Fibroblast of villous mesenchyme (primary cell): ENCODE results near the gene RXRB. TPM values are rescaled to one million over a fixed set of nuclear protein-coding genes. Genes with fewer than 3 reads are reported as not detected.

Experiments used
- DNase-seq: peaks from one replicate; pipeline ENCODE4 v3.0.0-alpha.2; 2010; ENCODE audit warnings: low read depth
- H3K4me3 ChIP-seq: 2 replicates; pipeline ENCODE4 v1.5.1; 2011; ENCODE audit warnings: low read depth, mild to moderate bottlenecking, low read length
- CTCF ChIP-seq: IDR thresholded peaks from 2 replicates; pipeline ENCODE4 v1.5.1; 2012; ENCODE audit warnings: low read depth, mild to moderate bottlenecking, low read length; ENCODE audit not compliant: insufficient read depth
- total RNA-seq: library from RNA; depleted of rRNA; stranded (reverse); fragments of >200 nt; gene quantifications from 2 replicates; pipeline ENCODE4 v1.2.3, GENCODE V29; 2012

Gene RXRB
- total RNA-seq, 1 donor = 22.5 TPM

- DNase-seq = no peak
- no peak for TF ChIP-seq CTCF
- no peak overlapping the region for H3K4me3 ChIP-seq
Measured at GRCh38 chr6:33203443-33204164, 3.1 kb upstream of the RXRB start.

GRCh38 chr6:33202799-33203198 is 2.3 kb upstream of the RXRB start:
- DNase-seq = no peak
- no peak for TF ChIP-seq CTCF
- no peak overlapping the region for H3K4me3 ChIP-seq

GRCh38 chr6:33201935-33202334 is 1.5 kb upstream of the RXRB start:
- no peak for TF ChIP-seq CTCF
- DNase-seq = no peak
- H3K4me3 ChIP-seq = peak overlapping the region; percentile 98

- DNase-seq = no peak
- no peak for TF ChIP-seq CTCF
- peak overlapping the region; percentile 98 for H3K4me3 ChIP-seq
Measured at GRCh38 chr6:33201147-33201545, 681 bp upstream of the RXRB start.

- DNase-seq = peak; percentile 81
- no peak for TF ChIP-seq CTCF
- H3K4me3 ChIP-seq = peak overlapping the region; percentile 98
Measured at GRCh38 chr6:33199687-33200218, 712 bp downstream of the RXRB start.

- peak overlapping the region; percentile 98 for H3K4me3 ChIP-seq
- no peak for TF ChIP-seq CTCF
- DNase-seq = no peak
Measured at GRCh38 chr6:33198853-33199436, 1.5 kb downstream of the RXRB start.
